Measurements from ENCODE around the gene ATP8A2.

The ATP8A2 gene

GRCh38 chr13:25881136-25881926, 509.6 kb downstream of the ATP8A2 start:
- no peak overlapping the region for H3K4me3 ChIP-seq (replicated peaks; ENCODE audit: low read depth, low read length)
- no peak for TF ChIP-seq CTCF (IDR thresholded peaks at IDR 0.05; ENCODE audit: insufficient read depth, low read length, poor library complexity, severe bottlenecking)
- no peak for DNase-seq (ENCODE audit: extremely low read depth, insufficient read length)
- no peaks in the 10 kb centered on the region for H3K36me3 ChIP-seq (ENCODE audit: control insufficient read depth, insufficient read depth, low read length)
- H3K27me3 ChIP-seq (replicated peaks; ENCODE audit: control insufficient read depth, insufficient read depth, low read length), result peaks cover 2% of the 10 kb centered on the region

- Histone ChIP-seq H3K27me3 (replicated peaks; ENCODE audit: control insufficient read depth, insufficient read depth, low read length) (peaks cover 2% of the 10 kb centered on the region), H3K36me3 (ENCODE audit: control insufficient read depth, insufficient read depth, low read length) (no peaks in the 10 kb centered on the region), H3K4me3 (replicated peaks; ENCODE audit: low read depth, low read length) (no peak overlapping the region)
- TF ChIP-seq CTCF (IDR thresholded peaks at IDR 0.05; ENCODE audit: insufficient read depth, low read length, poor library complexity, severe bottlenecking), result no peak
- no peak for DNase-seq (ENCODE audit: extremely low read depth, insufficient read length)
These were observed 510.2 kb downstream of the ATP8A2 start for GRCh38 chr13:25881971-25882451.

GRCh38 chr13:25882466-25883357, 510.9 kb downstream of the ATP8A2 start:
- TF ChIP-seq CTCF (IDR thresholded peaks at IDR 0.05; ENCODE audit: insufficient read depth, low read length, poor library complexity, severe bottlenecking), result no peak
- Histone ChIP-seq H3K27me3 (replicated peaks; ENCODE audit: control insufficient read depth, insufficient read depth, low read length) (peaks cover 2% of the 10 kb centered on the region), H3K36me3 (ENCODE audit: control insufficient read depth, insufficient read depth, low read length) (no peaks in the 10 kb centered on the region), H3K4me3 (replicated peaks; ENCODE audit: low read depth, low read length) (no peak overlapping the region)
- DNase-seq (ENCODE audit: extremely low read depth, insufficient read length), result no peak

GRCh38 chr13:25885418-25885817, 513.6 kb downstream of the ATP8A2 start:
- H3K36me3 ChIP-seq (ENCODE audit: control insufficient read depth, insufficient read depth, low read length), result no peaks in the 10 kb centered on the region
- no peak overlapping the region for H3K4me3 ChIP-seq (replicated peaks; ENCODE audit: low read depth, low read length)
- no peak for DNase-seq (ENCODE audit: extremely low read depth, insufficient read length)
- no peaks in the 10 kb centered on the region; the same call in 1 of the 2 replicates for H3K27me3 ChIP-seq (replicated peaks; ENCODE audit: control insufficient read depth, insufficient read depth, low read length)
- TF ChIP-seq CTCF (IDR thresholded peaks at IDR 0.05; ENCODE audit: insufficient read depth, low read length, poor library complexity, severe bottlenecking), result no peak

- DNase-seq (ENCODE audit: extremely low read depth, insufficient read length), result no peak
- no peak for TF ChIP-seq CTCF (IDR thresholded peaks at IDR 0.05; ENCODE audit: insufficient read depth, low read length, poor library complexity, severe bottlenecking)
These were observed 514.9 kb downstream of the ATP8A2 start for GRCh38 chr13:25886438-25887214.

More at GRCh38 chr13:25886438-25887214, 514.9 kb downstream of the ATP8A2 start:
- no peaks in the 10 kb centered on the region for H3K36me3 ChIP-seq (ENCODE audit: control insufficient read depth, insufficient read depth, low read length)
- no peak overlapping the region for H3K4me3 ChIP-seq (replicated peaks; ENCODE audit: low read depth, low read length)
- H3K27me3 ChIP-seq (replicated peaks; ENCODE audit: control insufficient read depth, insufficient read depth, low read length), result no peaks in the 10 kb centered on the region; the same call in 1 of the 2 replicates

All from GM06990 (cell line).